ENCODE measurements around the gene TSHZ2. TPM values are rescaled to one million over a fixed set of nuclear protein-coding genes. Genes with fewer than 3 reads are reported as not detected.

The TSHZ2 gene
- total RNA-seq, 4 donors from 2014 or later: 10.3 to 15.0 (median 12.9) TPM

- DNase-seq (ENCODE audit: extremely low spot score): peak; percentile 60
- Histone ChIP-seq H3K27ac (replicated peaks in 1 of 4) (no peak overlapping the region), H3K36me3 (no peaks in the 10 kb centered on the region), H3K27me3 (no peaks in the 10 kb centered on the region), H3K4me1 (peaks cover 0 to 8% (median 4%) of the 10 kb centered on the region in 4 donors), H3K9me3 (no peaks in the 10 kb centered on the region), H3K4me3 (no peak overlapping the region)
- 55% methylated on average over 8 of the region's 8 CpGs for WGBS
- no peak for TF ChIP-seq EP300 (IDR thresholded peaks at IDR 0.05)
- no peak for TF ChIP-seq CTCF (IDR thresholded peaks at IDR 0.05)
- peak in 1 of 2 donors; percentile 41 for TF ChIP-seq POLR2AphosphoS5 (IDR thresholded peaks at IDR 0.05)
- intact Hi-C loops (cut with DNase I): no loop called here
These were observed 64.8 kb downstream of the TSHZ2 start for GRCh38 chr20:53036992-53037391.

- H3K4me1 ChIP-seq: peaks cover 0 to 9% (median 4%) of the 10 kb centered on the region in 4 donors
- no peak for TF ChIP-seq POLR2A (IDR thresholded peaks at IDR 0.05; ENCODE audit: low read depth)
- TF ChIP-seq CTCF (IDR thresholded peaks at IDR 0.05): no peak
- TF ChIP-seq EP300 (IDR thresholded peaks at IDR 0.05): no peak
- no peak for TF ChIP-seq POLR2AphosphoS5 (IDR thresholded peaks at IDR 0.05)
These were observed 65.5 kb downstream of the TSHZ2 start for GRCh38 chr20:53037621-53038020.

GRCh38 chr20:53038299-53038698 is 66.1 kb downstream of the TSHZ2 start:
- TF ChIP-seq POLR2AphosphoS5 (IDR thresholded peaks at IDR 0.05): no peak
- TF ChIP-seq EP300 (IDR thresholded peaks at IDR 0.05): no peak
- TF ChIP-seq CTCF (IDR thresholded peaks at IDR 0.05): no peak
- no peak for TF ChIP-seq POLR2A (IDR thresholded peaks at IDR 0.05; ENCODE audit: low read depth)
- H3K4me3 ChIP-seq: no peak overlapping the region
- peaks cover 0 to 9% (median 4%) of the 10 kb centered on the region in 4 donors for H3K4me1 ChIP-seq
- H3K36me3 ChIP-seq: no peaks in the 10 kb centered on the region
- 97% methylated on average over 2 of the region's 2 CpGs for WGBS
- no peaks in the 10 kb centered on the region for H3K9me3 ChIP-seq
- intact Hi-C loops (cut with DNase I): no loop called here
- no peaks in the 10 kb centered on the region for H3K27me3 ChIP-seq
- peak; percentile 62 for DNase-seq (ENCODE audit: extremely low spot score)
- H3K27ac ChIP-seq (replicated peaks in 1 of 4): no peak overlapping the region

More at GRCh38 chr20:53037621-53038020, 65.5 kb downstream of the TSHZ2 start:
- DNase-seq (ENCODE audit: extremely low spot score): peak; percentile 68
- Histone ChIP-seq H3K27me3 (no peaks in the 10 kb centered on the region), H3K9me3 (no peaks in the 10 kb centered on the region), H3K4me3 (no peak overlapping the region), H3K27ac (replicated peaks in 1 of 4) (no peak overlapping the region), H3K36me3 (no peaks in the 10 kb centered on the region)
- WGBS: 88% methylated on average over 9 of the region's 10 CpGs
- intact Hi-C loops (cut with DNase I): no loop called here

DNA sequence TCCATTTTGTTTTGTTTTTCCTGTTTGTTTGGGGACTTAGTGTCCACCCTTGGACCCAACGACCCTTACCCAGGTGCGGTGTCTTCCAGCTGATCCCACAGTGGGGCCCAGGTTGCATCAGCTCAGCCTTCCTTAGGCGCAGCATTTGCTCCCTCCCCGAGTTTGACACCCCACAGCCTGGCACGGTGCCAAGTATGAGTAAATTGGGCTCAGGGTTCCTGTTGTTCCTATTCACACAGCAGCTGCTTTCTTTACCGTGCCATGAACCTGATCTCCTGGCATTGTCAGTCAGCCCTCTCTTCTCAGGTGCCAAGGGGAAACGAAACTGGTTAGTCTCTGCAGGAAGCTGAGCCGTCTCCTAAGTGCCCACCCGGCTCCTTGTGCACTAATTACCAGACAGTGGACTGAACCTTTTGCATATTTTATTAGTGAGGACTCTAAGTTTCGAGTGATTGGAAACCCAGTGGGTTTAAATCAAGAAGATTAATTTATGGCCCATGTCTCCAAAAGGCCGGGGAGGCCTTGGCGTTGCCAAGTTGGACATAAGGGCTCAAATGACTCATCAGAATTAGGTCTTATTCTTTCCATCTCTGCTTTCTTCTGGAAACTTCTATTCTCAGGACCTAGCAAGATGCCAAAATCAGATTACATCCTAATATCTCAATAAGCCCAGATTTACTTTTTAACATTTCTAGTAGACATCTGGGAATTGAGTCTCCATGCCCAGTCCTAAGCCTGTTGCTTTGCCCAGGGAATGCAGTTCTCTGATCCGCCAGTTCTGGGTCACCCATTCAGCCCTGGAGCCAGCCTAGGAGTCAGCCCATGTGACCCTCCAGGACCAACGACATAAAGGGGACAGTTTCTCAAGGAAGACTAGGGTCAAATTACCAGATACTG is 68.8 kb downstream of the TSHZ2 start:
- H3K9me3 ChIP-seq: no peaks in the 10 kb centered on the region
- peak overlapping the region in 1 of 4 donors; percentile 24 for H3K4me3 ChIP-seq
- H3K27ac ChIP-seq (replicated peaks in 1 of 4): peak overlapping the region; percentile 41 to 62 (median 48)
- H3K4me1 ChIP-seq: peaks cover 0 to 9% (median 4%) of the 10 kb centered on the region in 4 donors
- WGBS: 71% methylated on average over 11 of the region's 14 CpGs
- peak; percentile 91 for DNase-seq (ENCODE audit: extremely low spot score)
- intact Hi-C loops (cut with DNase I): no loop called here
- no peak for TF ChIP-seq POLR2AphosphoS5 (IDR thresholded peaks at IDR 0.05)
- TF ChIP-seq POLR2A (IDR thresholded peaks at IDR 0.05; ENCODE audit: low read depth): no peak
- TF ChIP-seq CTCF (IDR thresholded peaks at IDR 0.05): no peak
- TF ChIP-seq EP300 (IDR thresholded peaks at IDR 0.05): no peak
- no peaks in the 10 kb centered on the region for H3K36me3 ChIP-seq
- H3K27me3 ChIP-seq: peaks cover 0 to 2% (median 0%) of the 10 kb centered on the region in 4 donors

Measured in esophagus muscularis mucosa (tissue), 4 donors.